Kidney tubule cell (primary cell): Measurements from ENCODE around the gene CDC42SE2.
"Not testable (repeated sequence)": the region's sequence is repeated elsewhere in the genome, so short reads cannot be mapped to it uniquely, and the experiment has no call there.

ENCODE experiments used
- DNase-seq: peaks from one replicate; pipeline ENCODE4 v3.0.0-alpha.2; 2018; ENCODE audit warnings: low spot score

The CDC42SE2 gene

GRCh38 chr5:131389869-131390265 is 126.0 kb downstream of the CDC42SE2 start:
- DNase-seq = no peak

- no peak for DNase-seq
Measured at GRCh38 chr5:131392466-131393095, 128.7 kb downstream of the CDC42SE2 start.

- peak; percentile 78 for DNase-seq
Measured at GRCh38 chr5:131393498-131393968, 129.7 kb downstream of the CDC42SE2 start.

- peak; percentile 88 for DNase-seq
Measured at GRCh38 chr5:131394128-131394527, 130.3 kb downstream of the CDC42SE2 start.

- no peak for DNase-seq
Measured at GRCh38 chr5:131396015-131396414, 132.2 kb downstream of the CDC42SE2 start.

DNA sequence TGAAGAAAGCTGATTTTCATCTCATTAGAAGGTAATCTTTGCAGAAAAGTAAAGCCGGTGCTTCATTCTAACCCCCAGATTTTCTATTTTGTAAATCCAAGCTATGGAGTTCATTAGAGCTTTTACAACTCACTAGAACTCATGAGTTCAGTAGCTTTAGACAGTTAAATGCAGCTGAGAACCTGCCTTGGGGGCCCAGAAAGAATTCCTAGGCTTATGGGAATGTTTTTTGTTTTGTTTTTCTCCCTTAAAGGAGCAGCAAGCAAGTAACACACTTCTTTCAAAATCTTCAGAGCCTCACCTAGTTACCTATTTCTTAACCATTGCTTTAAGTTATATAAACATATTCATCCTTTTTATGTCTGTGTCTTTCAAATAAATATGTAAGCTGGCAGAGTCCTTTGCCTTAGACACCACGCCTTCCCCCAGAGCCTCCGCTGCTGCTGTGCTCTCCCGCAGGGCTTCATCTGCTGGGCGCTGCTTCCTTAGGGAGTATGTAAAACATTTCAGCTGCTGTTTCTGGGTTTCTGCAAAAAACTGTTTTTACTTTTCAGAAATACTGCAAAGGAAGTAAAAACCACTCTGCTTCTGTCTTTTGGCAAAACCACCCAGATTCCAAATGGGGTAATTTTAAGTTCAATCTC is 132.9 kb downstream of the CDC42SE2 start:
- no peak for DNase-seq

DNA sequence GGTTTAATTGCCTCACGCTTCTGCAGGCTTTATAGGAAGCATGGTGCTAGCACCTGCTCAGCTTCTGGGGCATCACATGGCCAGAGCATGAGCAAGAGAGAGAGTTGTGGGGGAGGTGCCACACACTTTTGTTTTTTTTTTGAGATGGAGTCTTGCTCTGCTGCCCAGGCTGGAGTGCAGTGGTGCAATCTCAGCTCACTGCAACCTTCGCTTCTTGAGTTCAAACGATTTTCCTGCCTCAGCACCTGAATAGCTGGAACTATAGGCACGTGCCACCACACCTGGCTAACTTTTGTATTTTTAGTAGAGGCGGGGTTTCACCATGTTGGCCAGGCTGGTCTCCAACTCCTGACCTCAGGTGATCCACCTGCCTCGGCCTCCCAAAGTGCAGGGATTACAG is 135.2 kb downstream of the CDC42SE2 start:
- DNase-seq = not testable (repeated sequence)

DNA sequence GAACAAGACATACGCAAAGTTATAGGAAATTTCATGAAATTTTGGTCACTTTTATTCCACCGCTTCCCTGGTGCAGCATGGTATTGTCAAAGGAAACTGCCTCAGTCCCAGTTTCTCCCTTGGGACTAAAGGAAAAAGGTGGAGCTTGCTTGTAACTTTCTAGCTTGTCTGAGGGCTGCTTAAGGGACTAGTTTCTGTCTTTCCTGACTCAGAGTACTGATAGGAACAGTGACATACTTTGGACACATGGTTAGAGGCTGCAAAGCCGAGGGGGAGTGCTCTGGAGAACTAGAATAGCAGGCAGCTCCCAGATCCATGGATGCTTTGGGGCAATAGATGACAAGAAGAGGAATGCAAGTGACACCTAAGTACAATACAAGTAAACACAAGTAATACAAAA is 136.7 kb downstream of the CDC42SE2 start:
- no peak for DNase-seq

GRCh38 chr5:131405674-131406073 is 141.8 kb downstream of the CDC42SE2 start:
- DNase-seq = no peak

- no peak for DNase-seq
Measured at GRCh38 chr5:131406076-131406475, 142.2 kb downstream of the CDC42SE2 start.

DNA sequence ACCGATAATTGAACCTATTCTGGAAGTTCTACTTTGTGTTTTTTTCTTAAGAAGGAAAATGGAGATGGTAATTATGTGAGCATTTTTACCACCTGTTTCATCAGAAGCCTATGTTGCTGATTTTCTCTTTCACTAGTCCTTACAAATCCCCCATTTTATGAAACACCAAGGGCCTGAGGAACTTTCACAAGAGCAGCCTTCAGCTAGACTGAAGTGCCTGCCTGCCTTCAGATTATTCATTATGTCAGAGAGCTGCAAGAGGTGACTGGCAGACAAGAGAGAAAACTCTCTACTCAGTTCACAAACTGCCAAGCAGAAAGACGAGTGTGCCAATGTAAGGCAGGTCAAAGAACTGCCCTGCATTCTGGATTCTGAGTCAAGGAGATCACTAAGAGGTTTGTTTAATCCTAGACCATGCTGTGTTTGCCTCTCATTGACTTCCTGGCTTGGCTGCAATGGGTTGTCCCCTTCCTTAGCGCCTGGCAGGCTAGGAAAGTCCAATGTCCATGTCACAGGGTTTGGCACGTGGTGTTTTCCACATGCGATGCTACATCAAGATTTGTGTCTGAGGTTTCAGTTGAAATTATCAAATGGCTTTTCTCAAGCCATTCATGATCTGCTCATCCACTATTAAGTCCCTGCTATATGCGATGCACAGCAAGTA is 143.3 kb downstream of the CDC42SE2 start:
- no peak for DNase-seq

DNA sequence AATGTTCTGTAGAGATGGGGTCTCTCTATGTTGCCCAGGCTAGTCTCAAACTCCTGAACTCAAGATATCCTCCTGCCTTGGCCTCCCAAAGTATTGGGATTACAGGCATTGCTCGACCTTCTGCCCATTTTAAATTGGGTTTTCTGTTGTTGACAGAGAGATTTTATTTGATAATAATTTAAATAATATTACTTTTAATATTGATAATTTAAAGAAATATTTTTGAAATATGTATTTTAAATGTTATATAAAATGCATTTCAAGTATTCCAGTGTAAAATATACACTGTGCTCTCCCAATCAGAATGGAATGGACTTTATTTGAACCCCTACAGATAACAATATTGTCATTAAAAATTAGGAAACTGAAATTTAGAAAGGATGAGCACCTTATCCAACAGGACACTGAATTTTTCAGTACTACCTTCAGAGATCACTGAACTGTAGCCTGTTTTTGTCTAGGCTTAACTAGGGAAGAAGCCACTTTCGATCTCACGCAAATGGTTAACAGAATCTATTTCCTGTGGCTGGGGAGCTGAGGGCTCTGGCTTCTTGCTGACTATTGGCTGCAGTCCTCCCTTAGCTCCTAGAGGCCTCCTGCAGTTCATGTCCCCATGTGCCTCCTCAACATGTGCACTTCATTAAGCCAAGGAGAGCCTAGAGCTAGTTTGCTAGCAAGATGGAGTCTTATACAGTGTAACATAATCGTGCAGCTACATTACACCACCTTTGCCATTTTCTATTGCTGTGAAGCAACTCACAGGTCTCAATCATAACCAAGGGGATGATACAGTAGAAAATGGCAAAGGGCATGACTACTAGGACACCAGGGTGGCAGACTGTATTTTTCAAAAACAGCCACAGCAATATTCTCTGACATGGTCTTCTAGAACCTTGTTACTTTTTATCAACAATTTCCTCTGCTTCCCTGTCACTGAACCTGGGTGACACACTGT is 150.0 kb downstream of the CDC42SE2 start:
- DNase-seq = peak; percentile 47

DNA sequence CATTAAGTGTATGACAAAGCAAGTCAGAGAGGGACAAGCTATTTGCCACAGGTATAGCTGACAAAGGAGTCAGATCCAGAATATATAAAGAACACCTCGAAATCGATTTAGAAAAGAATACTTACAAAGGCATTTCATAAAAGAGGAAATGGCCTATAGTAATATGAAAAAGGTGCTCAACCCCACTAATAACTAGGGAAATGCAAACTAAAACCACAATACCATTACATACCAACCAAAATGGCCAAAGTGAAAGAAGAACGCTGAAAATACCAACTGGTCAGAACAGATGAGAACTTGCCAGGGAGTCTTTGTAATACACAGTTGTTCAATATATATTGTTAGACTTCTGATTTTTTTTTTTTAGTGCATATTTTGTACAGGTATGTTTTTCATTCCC is 152.9 kb downstream of the CDC42SE2 start:
- DNase-seq = no peak

DNA sequence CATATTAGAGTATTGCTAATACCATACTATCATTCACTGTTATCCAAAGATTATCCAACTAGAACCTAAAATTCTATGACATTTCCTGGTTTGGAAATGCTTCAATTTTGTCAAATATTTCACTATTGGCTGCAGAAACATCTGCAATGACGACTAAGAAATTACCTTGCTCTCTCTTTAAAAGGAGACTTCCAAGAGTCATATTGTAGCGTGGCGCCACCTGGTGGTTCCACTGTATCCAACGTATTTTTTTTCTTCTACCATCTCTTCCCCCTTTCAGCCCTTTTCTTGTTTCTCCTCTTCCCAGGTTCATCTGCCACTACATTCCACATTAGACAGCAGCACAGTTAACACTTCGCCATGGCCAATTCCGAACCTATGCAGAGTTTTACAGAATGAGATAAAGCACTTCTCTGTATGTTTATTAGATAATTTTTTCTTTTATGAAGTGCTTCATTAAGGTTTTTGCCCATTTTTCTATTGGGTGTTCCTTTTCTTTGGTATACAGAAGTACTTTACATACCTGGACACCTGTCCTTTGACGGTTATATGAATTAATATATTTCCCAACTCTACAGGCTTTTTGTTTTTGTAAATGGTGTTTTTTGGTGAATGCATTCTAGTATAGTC is 153.5 kb downstream of the CDC42SE2 start:
- peak; percentile 73 for DNase-seq

- DNase-seq = no peak
Measured at GRCh38 chr5:131418846-131419245, 155.0 kb downstream of the CDC42SE2 start.

- no peak for DNase-seq
Measured at GRCh38 chr5:131419877-131420276, 156.0 kb downstream of the CDC42SE2 start.

GRCh38 chr5:131423056-131423455 is 159.2 kb downstream of the CDC42SE2 start:
- DNase-seq = peak; percentile 36

DNA sequence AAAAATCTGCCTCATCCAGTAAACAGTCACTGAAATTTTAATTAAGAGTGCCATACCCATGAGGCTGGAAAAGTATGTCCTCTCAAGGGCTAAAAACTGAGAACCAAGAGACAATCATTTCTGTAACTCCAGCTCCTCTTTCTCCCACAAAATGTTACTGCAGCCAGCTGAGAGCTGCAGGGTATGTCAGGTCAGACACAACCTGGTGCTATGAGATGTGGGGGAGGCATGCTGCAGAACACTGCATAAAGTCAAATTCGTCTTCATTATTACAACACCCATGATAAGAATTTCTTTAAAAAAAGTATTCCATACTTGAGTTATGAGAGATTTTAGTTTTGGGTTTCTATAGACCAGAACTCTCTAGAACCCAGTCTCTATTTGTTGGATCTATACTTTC is 162.2 kb downstream of the CDC42SE2 start:
- no peak for DNase-seq

- DNase-seq = no peak
Measured at GRCh38 chr5:131430794-131431193, 166.9 kb downstream of the CDC42SE2 start.

GRCh38 chr5:131431794-131432193 is 167.9 kb downstream of the CDC42SE2 start:
- no peak for DNase-seq

GRCh38 chr5:131433109-131433508 is 169.3 kb downstream of the CDC42SE2 start:
- no peak for DNase-seq

- DNase-seq = no peak
Measured at GRCh38 chr5:131436081-131436480, 172.2 kb downstream of the CDC42SE2 start.
